Activated naive CD8-positive, alpha-beta T cell treated with anti-CD3 and anti-CD28 coated beads for 36 hours (primary cell): Measurements from ENCODE around the gene TULP4. TPM values are rescaled to one million over a fixed set of nuclear protein-coding genes. Genes with fewer than 3 reads are reported as not detected.
"Not testable (repeated sequence)": the region's sequence is repeated elsewhere in the genome, so short reads cannot be mapped to it uniquely, and the experiment has no call there.

Experiments
- DNase-seq: peaks from one replicate; pipeline ENCODE4 v3.0.0; 2021
- H3K27ac Mint-ChIP-seq: one replicate; pipeline ENCODE4 v1.8.0; 2022; ENCODE audit warnings: mild to moderate bottlenecking, moderate library complexity, mixed read lengths
- H3K27me3 Mint-ChIP-seq: one replicate; pipeline ENCODE4 v1.8.0; 2022; ENCODE audit warnings: mild to moderate bottlenecking, mixed read lengths
- H3K36me3 Mint-ChIP-seq: one replicate; pipeline ENCODE4 v1.8.0; 2021; ENCODE audit warnings: mild to moderate bottlenecking, mixed read lengths
- H3K4me1 Mint-ChIP-seq: one replicate; pipeline ENCODE4 v1.8.0; 2021; ENCODE audit warnings: mixed read lengths
- H3K4me3 Mint-ChIP-seq: one replicate; pipeline ENCODE4 v1.8.0; 2022; ENCODE audit warnings: mild to moderate bottlenecking, moderate library complexity, mixed read lengths
- H3K9me3 Mint-ChIP-seq: one replicate; pipeline ENCODE4 v1.8.0; 2022; ENCODE audit warnings: mixed read lengths
- total RNA-seq, 2 experiments: library from RNA; stranded (reverse); gene quantifications; one replicate each; pipeline ENCODE4 v1.2.3, GENCODE V29; 2021

Gene TULP4
- total RNA-seq, 2 experiments from 2014 or later = 17.0 TPM

DNA sequence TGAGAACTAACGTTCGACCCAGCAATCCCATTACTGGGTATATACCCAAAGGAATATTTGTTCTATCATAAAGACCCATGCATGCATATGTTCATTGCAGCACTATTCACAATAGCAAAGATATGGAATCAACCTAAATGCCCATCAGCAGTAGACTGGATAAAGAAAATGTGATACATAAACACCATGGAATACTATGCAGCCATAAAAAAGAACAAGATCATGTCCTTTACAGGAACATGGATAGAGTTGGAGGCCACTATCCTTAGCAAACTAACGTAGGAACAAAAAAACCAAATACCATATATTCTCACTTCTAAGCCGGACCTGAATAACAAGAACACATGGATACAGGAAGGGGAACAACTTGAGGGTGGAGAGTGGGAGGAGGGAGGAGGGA, 165.5 kb downstream of the TULP4 start:
- H3K36me3 Mint-ChIP-seq = peaks cover 14% of the 10 kb centered on the region
- not testable (repeated sequence) for H3K27me3 Mint-ChIP-seq, DNase-seq, H3K4me3 Mint-ChIP-seq, H3K27ac Mint-ChIP-seq, H3K4me1 Mint-ChIP-seq, H3K9me3 Mint-ChIP-seq

DNA sequence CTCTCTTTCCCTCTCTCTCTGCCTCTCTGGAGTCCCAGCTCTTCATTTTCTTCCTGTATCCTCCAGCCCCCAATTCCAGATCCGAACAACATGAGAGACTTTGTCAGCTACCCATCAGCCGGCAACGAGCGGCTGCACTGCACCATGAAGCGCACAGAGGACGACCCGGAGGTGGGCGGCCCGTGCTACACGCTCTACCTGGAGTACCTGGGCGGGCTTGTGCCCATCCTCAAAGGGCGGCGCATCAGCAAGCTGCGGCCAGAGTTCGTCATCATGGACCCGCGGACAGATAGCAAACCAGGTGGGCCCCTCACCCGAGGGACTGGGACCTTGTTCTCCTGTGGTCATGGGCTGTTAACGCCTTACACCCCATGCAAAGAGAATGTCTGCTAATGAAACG, 168.7 kb downstream of the TULP4 start:
- no peak for DNase-seq
- Mint-ChIP-seq H3K27ac (no peak overlapping the region), H3K27me3 (no peaks in the 10 kb centered on the region), H3K36me3 (peaks cover 14% of the 10 kb centered on the region), H3K4me3 (no peak overlapping the region), H3K9me3 (no peaks in the 10 kb centered on the region), H3K4me1 (no peaks in the 10 kb centered on the region)

DNA sequence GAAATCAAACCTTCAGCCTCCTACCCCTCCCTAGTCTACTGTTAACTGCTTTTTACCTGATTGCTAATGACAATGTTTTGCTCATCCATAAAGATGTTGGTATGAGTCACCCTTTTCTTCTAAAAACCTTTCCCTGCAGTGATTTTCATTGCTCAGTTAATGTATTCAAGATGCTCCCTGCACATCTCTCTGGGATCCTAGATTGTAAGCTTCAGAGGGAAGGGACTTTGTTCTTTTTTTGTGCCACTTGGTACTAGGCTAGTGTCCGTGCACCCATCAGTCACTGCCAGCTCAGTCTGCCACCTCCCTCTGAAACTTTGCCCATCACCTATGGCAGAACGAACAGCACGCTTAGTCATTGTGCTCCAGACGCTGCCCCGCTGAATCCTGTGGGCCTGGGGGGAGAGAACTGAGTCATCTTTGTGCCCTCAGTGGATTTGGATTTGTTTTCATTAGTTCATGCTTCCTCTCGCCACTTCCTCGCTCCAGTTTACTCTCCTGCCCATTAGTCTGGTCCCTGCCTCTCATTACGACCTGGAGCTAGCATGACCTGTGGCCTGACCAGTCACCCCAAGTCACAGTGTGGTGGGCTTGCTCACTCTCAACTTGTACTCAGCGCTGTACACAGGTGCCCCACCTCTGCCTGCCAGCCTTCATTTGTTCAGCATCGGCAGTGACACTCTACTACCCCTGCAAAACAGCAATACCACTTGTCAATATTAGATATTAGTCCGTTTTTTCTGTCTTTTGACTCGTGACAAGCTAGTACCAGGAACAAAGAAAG, 169.6 kb downstream of the TULP4 start:
- no peaks in the 10 kb centered on the region for H3K9me3 Mint-ChIP-seq
- H3K27ac Mint-ChIP-seq = no peak overlapping the region
- H3K4me3 Mint-ChIP-seq = no peak overlapping the region
- peaks cover 8% of the 10 kb centered on the region for H3K36me3 Mint-ChIP-seq
- H3K27me3 Mint-ChIP-seq = no peaks in the 10 kb centered on the region
- no peaks in the 10 kb centered on the region for H3K4me1 Mint-ChIP-seq
- no peak for DNase-seq

DNA sequence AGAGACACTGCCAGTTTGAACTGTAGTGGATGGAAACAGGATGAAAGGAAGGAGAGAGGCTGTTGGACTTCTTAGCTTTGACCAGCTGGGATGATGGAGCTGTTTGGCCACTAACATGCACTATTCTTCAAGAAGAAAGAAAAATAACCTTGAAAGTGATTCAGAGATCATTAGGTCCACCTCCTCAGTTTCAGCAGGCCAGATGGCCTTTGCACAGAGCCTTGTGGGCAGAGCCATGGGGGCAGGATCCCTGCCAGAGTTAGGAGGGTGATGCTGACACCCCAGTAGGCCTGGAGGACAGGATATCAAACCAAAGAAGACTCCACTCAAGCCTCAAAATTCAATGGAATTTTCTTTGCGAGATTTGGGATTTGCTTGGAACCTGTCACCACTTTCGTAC, 173.2 kb downstream of the TULP4 start:
- H3K27me3 Mint-ChIP-seq = no peaks in the 10 kb centered on the region
- DNase-seq = no peak
- peaks cover 2% of the 10 kb centered on the region for H3K36me3 Mint-ChIP-seq
- no peak overlapping the region for H3K4me3 Mint-ChIP-seq
- H3K9me3 Mint-ChIP-seq = no peaks in the 10 kb centered on the region
- H3K27ac Mint-ChIP-seq = no peak overlapping the region
- peaks cover 5% of the 10 kb centered on the region for H3K4me1 Mint-ChIP-seq

- peaks cover 5% of the 10 kb centered on the region for H3K4me1 Mint-ChIP-seq
- no peaks in the 10 kb centered on the region for H3K27me3 Mint-ChIP-seq
- no peak overlapping the region for H3K27ac Mint-ChIP-seq
- DNase-seq = no peak
- H3K36me3 Mint-ChIP-seq = no peaks in the 10 kb centered on the region
- no peaks in the 10 kb centered on the region for H3K9me3 Mint-ChIP-seq
- no peak overlapping the region for H3K4me3 Mint-ChIP-seq
Observed at GRCh38 chr6:158487495-158487894, 175.2 kb downstream of the TULP4 start.

GRCh38 chr6:158488065-158488464, 175.8 kb downstream of the TULP4 start:
- H3K27ac Mint-ChIP-seq = no peak overlapping the region

DNA sequence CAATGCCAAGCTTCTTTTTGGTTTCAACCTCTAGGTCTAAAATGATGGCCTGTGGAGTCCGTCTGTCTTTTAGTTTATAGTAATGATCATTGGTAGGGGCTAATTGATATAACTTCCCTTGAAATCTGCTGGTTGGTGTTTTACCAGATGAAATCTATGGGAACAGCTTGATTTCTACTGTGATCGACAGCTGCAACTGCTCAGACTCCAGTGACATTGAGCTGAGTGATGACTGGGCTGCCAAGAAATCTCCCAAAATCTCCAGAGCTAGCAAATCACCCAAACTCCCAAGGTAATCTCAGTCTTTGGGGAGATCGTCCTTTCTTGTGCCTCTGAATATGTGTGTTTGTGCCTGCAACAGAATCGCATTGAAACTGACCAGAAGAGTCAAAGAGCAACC, 177.2 kb downstream of the TULP4 start:
- DNase-seq = no peak
- H3K27ac Mint-ChIP-seq = no peak overlapping the region
- H3K4me3 Mint-ChIP-seq = no peak overlapping the region
- H3K9me3 Mint-ChIP-seq = no peaks in the 10 kb centered on the region
- H3K36me3 Mint-ChIP-seq = no peaks in the 10 kb centered on the region
- H3K4me1 Mint-ChIP-seq = peaks cover 5% of the 10 kb centered on the region
- H3K27me3 Mint-ChIP-seq = no peaks in the 10 kb centered on the region

More at GRCh38 chr6:158488065-158488464, 175.8 kb downstream of the TULP4 start:
- Mint-ChIP-seq H3K4me1 (peaks cover 5% of the 10 kb centered on the region), H3K9me3 (no peaks in the 10 kb centered on the region), H3K27me3 (no peaks in the 10 kb centered on the region), H3K36me3 (no peaks in the 10 kb centered on the region), H3K4me3 (no peak overlapping the region)
- no peak for DNase-seq

DNA sequence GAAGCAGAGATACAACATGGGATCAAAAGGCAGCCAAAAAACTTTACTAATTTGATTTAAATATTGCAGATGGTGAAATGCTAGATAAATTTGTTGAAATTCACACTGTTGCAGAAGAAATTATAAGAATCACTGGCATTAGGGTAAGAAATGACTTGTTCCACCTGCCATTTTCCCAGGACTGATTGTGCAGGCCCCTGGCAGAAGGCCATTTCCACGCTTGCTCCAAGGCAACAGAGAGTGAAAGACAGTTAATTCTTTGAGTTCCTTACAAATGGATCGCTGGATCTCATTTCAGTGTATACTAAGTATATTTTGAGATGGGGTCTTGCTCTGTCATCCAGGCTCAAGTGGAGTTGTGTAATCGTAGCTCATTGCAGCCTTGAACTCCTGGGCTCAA, 180.6 kb downstream of the TULP4 start:
- Mint-ChIP-seq H3K27ac (no peak overlapping the region), H3K4me3 (no peak overlapping the region), H3K4me1 (peaks cover 2% of the 10 kb centered on the region), H3K9me3 (no peaks in the 10 kb centered on the region), H3K36me3 (no peaks in the 10 kb centered on the region), H3K27me3 (no peaks in the 10 kb centered on the region)
- DNase-seq = no peak

DNA sequence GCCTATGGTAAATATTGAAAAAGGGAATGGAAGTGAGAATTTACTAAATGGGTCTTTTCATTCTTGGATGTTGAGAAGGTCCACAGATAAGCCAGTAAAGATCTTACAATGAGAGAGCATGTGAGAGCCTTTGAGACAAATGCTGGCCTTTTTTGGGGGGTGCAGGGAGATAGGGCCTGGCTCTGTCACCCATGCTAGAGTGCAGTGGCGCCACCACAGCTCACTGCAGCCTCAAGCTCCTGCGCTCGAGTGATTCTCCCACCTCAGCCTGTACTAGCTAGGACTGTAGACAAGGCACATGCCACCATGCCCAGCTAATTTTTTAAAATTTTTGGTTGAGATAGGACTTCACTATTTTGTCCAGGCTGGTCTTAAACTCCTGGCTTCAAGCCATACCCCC, 184.4 kb downstream of the TULP4 start:
- Mint-ChIP-seq H3K27ac (no peak overlapping the region), H3K27me3 (no peaks in the 10 kb centered on the region), H3K36me3 (no peaks in the 10 kb centered on the region), H3K4me1 (no peaks in the 10 kb centered on the region), H3K9me3 (no peaks in the 10 kb centered on the region), H3K4me3 (no peak overlapping the region)
- DNase-seq = no peak

GRCh38 chr6:158497620-158498019, 185.4 kb downstream of the TULP4 start:
- no peak for DNase-seq
- Mint-ChIP-seq H3K27ac (no peak overlapping the region), H3K4me3 (no peak overlapping the region), H3K36me3 (no peaks in the 10 kb centered on the region), H3K27me3 (no peaks in the 10 kb centered on the region), H3K9me3 (no peaks in the 10 kb centered on the region), H3K4me1 (no peaks in the 10 kb centered on the region)

- peaks cover 4% of the 10 kb centered on the region for H3K36me3 Mint-ChIP-seq
Observed at GRCh38 chr6:158498362-158498761, 186.1 kb downstream of the TULP4 start.

DNA sequence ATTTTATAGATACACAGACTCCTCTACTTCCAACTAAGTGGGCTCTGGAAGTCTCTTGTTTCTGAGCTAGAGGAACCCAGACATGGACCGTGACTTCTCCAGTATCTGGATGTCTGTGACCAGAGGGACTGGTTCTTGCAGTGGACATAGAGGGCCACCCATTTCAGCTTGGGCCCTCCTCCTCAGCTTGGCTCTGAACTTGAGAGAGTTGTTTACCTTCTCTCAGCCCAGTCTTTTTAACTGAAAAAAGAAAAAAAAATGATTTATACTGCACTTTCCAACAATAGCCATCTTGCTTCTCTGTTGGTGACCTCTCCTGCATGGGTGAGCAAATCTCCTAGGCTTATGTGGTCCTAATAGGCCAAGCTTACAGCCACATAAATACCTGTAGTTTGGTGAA, 187.3 kb downstream of the TULP4 start:
- H3K27ac Mint-ChIP-seq = no peak overlapping the region
- no peaks in the 10 kb centered on the region for H3K9me3 Mint-ChIP-seq
- peaks cover 6% of the 10 kb centered on the region for H3K36me3 Mint-ChIP-seq
- no peaks in the 10 kb centered on the region for H3K27me3 Mint-ChIP-seq
- H3K4me3 Mint-ChIP-seq = no peak overlapping the region
- H3K4me1 Mint-ChIP-seq = no peaks in the 10 kb centered on the region
- DNase-seq = no peak

More at GRCh38 chr6:158498362-158498761, 186.1 kb downstream of the TULP4 start:
- DNase-seq = no peak
- no peak overlapping the region for H3K4me3 Mint-ChIP-seq
- H3K27ac Mint-ChIP-seq = no peak overlapping the region
- H3K9me3 Mint-ChIP-seq = no peaks in the 10 kb centered on the region
- no peaks in the 10 kb centered on the region for H3K27me3 Mint-ChIP-seq
- H3K4me1 Mint-ChIP-seq = no peaks in the 10 kb centered on the region

- Mint-ChIP-seq H3K9me3 (no peaks in the 10 kb centered on the region), H3K4me1 (no peaks in the 10 kb centered on the region), H3K36me3 (peaks cover 9% of the 10 kb centered on the region), H3K27ac (no peak overlapping the region), H3K4me3 (no peak overlapping the region), H3K27me3 (no peaks in the 10 kb centered on the region)
- no peak for DNase-seq
Observed at GRCh38 chr6:158500016-158500735, 187.9 kb downstream of the TULP4 start.

DNA sequence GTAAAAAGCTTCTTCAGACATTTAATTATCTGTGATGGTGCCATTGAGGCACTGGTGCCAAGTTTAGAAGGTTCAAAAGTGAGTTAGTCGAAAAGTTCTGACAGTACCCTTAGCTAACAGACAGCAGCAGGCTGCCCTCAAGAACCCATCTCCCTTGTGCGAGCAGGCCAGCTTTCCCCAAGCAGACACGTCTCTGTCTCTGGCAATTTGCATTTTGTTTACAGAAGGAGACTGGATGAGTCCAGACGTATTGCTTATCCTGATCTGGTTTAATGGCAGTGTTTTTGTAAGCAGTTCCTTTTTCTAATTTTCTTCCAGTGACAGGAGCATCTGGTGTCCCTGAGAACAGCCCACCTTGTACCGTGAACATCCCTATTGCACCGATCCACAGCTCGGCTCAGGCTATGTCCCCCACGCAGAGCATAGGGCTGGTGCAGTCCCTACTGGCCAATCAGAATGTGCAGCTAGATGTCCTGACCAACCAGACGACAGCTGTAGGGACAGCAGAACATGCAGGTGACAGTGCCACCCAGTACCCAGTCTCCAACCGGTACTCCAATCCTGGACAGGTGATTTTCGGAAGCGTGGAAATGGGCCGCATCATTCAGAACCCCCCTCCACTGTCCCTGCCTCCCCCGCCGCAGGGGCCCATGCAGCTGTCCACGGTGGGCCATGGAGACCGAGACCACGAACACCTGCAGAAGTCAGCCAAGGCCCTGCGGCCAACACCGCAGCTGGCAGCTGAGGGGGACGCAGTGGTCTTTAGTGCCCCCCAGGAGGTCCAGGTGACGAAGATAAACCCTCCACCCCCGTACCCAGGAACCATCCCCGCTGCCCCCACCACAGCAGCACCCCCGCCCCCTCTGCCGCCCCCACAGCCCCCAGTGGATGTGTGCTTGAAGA, 189.3 kb downstream of the TULP4 start:
- H3K9me3 Mint-ChIP-seq = no peaks in the 10 kb centered on the region
- H3K27ac Mint-ChIP-seq = no peak overlapping the region
- no peak for DNase-seq
- H3K27me3 Mint-ChIP-seq = no peaks in the 10 kb centered on the region
- H3K36me3 Mint-ChIP-seq = peaks cover 9% of the 10 kb centered on the region
- no peaks in the 10 kb centered on the region for H3K4me1 Mint-ChIP-seq
- H3K4me3 Mint-ChIP-seq = no peak overlapping the region
